Duodenal mucosa (tissue), 2 donors: ENCODE results near the gene CCDC148.
A peak's percentile ranks its signal among the peaks of the same experiment; 100 is the strongest.

Experiments
- H3K27ac ChIP-seq: one replicate; pipeline ENCODE4 v1.7.0; 2013; ENCODE audit warnings: low read depth, low read length
- H3K27me3 ChIP-seq, 2 donors: one replicate each; pipeline ENCODE4 v1.7.0; 2013; ENCODE audit warnings: low read length in 2 of 2, control low read depth in 1 of 2; ENCODE audit not compliant: insufficient read depth in 2 of 2, control insufficient read depth in 1 of 2
- H3K36me3 ChIP-seq, 2 donors: one replicate each; pipeline ENCODE4 v1.7.0; 2013; ENCODE audit warnings: low read length in 2 of 2, control low read depth in 1 of 2; ENCODE audit not compliant: insufficient read depth in 2 of 2, control insufficient read depth in 1 of 2
- H3K4me1 ChIP-seq, 2 donors: one replicate each; pipeline ENCODE4 v1.7.0; 2013; ENCODE audit warnings: low read length in 2 of 2, control low read depth in 1 of 2; ENCODE audit not compliant: insufficient read depth in 2 of 2, control insufficient read depth in 1 of 2
- H3K4me3 ChIP-seq, 2 donors: one replicate each; pipeline ENCODE4 v1.7.0; 2013; ENCODE audit warnings: low read length in 2 of 2, low read depth in 1 of 2
- H3K9ac ChIP-seq, 2 donors: one replicate each; pipeline ENCODE4 v1.7.0; 2013; ENCODE audit warnings: low read length in 2 of 2, low read depth in 1 of 2
- H3K9me3 ChIP-seq, 2 donors: one replicate each; pipeline ENCODE4 v1.7.0; 2013; ENCODE audit warnings: low read length in 2 of 2, control low read depth in 1 of 2; ENCODE audit not compliant: control insufficient read depth in 1 of 2

The CCDC148 gene

GRCh38 chr2:158496986-158497385 lies 40.4 kb upstream of the CCDC148 start:
- Histone ChIP-seq H3K4me1 (peaks cover 0 to 17% of the 10 kb centered on the region in 2 donors), H3K27ac (no peak overlapping the region), H3K27me3 (no peaks in the 10 kb centered on the region), H3K9ac (peak overlapping the region in 1 of 2 donors; percentile 10), H3K4me3 (no peak overlapping the region), H3K9me3 (no peaks in the 10 kb centered on the region), H3K36me3 (no peaks in the 10 kb centered on the region)

GRCh38 chr2:158495175-158495574 lies 38.6 kb upstream of the CCDC148 start:
- Histone ChIP-seq H3K9me3 (no peaks in the 10 kb centered on the region), H3K4me1 (peaks cover 0 to 17% of the 10 kb centered on the region in 2 donors), H3K36me3 (no peaks in the 10 kb centered on the region), H3K27ac (no peak overlapping the region), H3K27me3 (no peaks in the 10 kb centered on the region), H3K9ac (no peak overlapping the region), H3K4me3 (no peak overlapping the region)

GRCh38 chr2:158493458-158493857 lies 36.9 kb upstream of the CCDC148 start:
- H3K36me3 ChIP-seq, result no peaks in the 10 kb centered on the region
- H3K4me3 ChIP-seq, result no peak overlapping the region
- no peak overlapping the region for H3K9ac ChIP-seq
- peaks cover 0 to 20% of the 10 kb centered on the region in 2 donors for H3K4me1 ChIP-seq
- no peak overlapping the region for H3K27ac ChIP-seq
- H3K27me3 ChIP-seq, result no peaks in the 10 kb centered on the region
- H3K9me3 ChIP-seq, result no peaks in the 10 kb centered on the region

GRCh38 chr2:158491072-158491471 lies 34.5 kb upstream of the CCDC148 start:
- H3K4me1 ChIP-seq, result peaks cover 0 to 8% of the 10 kb centered on the region in 2 donors
- H3K36me3 ChIP-seq, result no peaks in the 10 kb centered on the region
- H3K9me3 ChIP-seq, result no peaks in the 10 kb centered on the region
- no peaks in the 10 kb centered on the region for H3K27me3 ChIP-seq
- no peak overlapping the region for H3K9ac ChIP-seq
- no peak overlapping the region for H3K27ac ChIP-seq
- no peak overlapping the region for H3K4me3 ChIP-seq

GRCh38 chr2:158489366-158490112 lies 33.0 kb upstream of the CCDC148 start:
- Histone ChIP-seq H3K4me3 (no peak overlapping the region), H3K9ac (no peak overlapping the region), H3K27me3 (no peaks in the 10 kb centered on the region), H3K36me3 (no peaks in the 10 kb centered on the region), H3K9me3 (no peaks in the 10 kb centered on the region), H3K27ac (no peak overlapping the region), H3K4me1 (peaks cover 0 to 8% of the 10 kb centered on the region in 2 donors)

GRCh38 chr2:158488442-158489216 lies 32.1 kb upstream of the CCDC148 start:
- H3K9me3 ChIP-seq, result no peaks in the 10 kb centered on the region
- no peak overlapping the region for H3K27ac ChIP-seq
- H3K36me3 ChIP-seq, result no peaks in the 10 kb centered on the region
- H3K4me3 ChIP-seq, result no peak overlapping the region
- H3K4me1 ChIP-seq, result peaks cover 0 to 8% of the 10 kb centered on the region in 2 donors
- no peaks in the 10 kb centered on the region for H3K27me3 ChIP-seq
- H3K9ac ChIP-seq, result no peak overlapping the region

GRCh38 chr2:158487419-158487818 lies 30.9 kb upstream of the CCDC148 start:
- Histone ChIP-seq H3K4me3 (no peak overlapping the region), H3K9ac (no peak overlapping the region), H3K9me3 (no peaks in the 10 kb centered on the region), H3K4me1 (peaks cover 0 to 8% of the 10 kb centered on the region in 2 donors), H3K36me3 (no peaks in the 10 kb centered on the region), H3K27ac (no peak overlapping the region), H3K27me3 (no peaks in the 10 kb centered on the region)

GRCh38 chr2:158486970-158487325 lies 30.4 kb upstream of the CCDC148 start:
- H3K27ac ChIP-seq, result no peak overlapping the region
- H3K9me3 ChIP-seq, result no peaks in the 10 kb centered on the region
- H3K4me1 ChIP-seq, result peaks cover 0 to 8% of the 10 kb centered on the region in 2 donors
- H3K36me3 ChIP-seq, result no peaks in the 10 kb centered on the region
- no peak overlapping the region for H3K4me3 ChIP-seq
- H3K9ac ChIP-seq, result no peak overlapping the region
- H3K27me3 ChIP-seq, result no peaks in the 10 kb centered on the region

- Histone ChIP-seq H3K9ac (no peak overlapping the region), H3K27ac (peak overlapping the region; percentile 27), H3K9me3 (no peaks in the 10 kb centered on the region), H3K4me1 (peaks cover 0 to 8% of the 10 kb centered on the region in 2 donors), H3K36me3 (no peaks in the 10 kb centered on the region), H3K4me3 (no peak overlapping the region), H3K27me3 (no peaks in the 10 kb centered on the region)
Measured at GRCh38 chr2:158486150-158486969, 29.8 kb upstream of the CCDC148 start.
